ENCODE results near the gene FNDC8. TPM values are rescaled to one million over a fixed set of nuclear protein-coding genes. Genes with fewer than 3 reads are reported as not detected.

FNDC8 gene
- total and polyA plus RNA-seq, 9 of the 15 experiments (the other 6 are each of a cell fraction or from before 2014, with no cell fraction given), result 0.04 TPM; not detected in 8

DNA sequence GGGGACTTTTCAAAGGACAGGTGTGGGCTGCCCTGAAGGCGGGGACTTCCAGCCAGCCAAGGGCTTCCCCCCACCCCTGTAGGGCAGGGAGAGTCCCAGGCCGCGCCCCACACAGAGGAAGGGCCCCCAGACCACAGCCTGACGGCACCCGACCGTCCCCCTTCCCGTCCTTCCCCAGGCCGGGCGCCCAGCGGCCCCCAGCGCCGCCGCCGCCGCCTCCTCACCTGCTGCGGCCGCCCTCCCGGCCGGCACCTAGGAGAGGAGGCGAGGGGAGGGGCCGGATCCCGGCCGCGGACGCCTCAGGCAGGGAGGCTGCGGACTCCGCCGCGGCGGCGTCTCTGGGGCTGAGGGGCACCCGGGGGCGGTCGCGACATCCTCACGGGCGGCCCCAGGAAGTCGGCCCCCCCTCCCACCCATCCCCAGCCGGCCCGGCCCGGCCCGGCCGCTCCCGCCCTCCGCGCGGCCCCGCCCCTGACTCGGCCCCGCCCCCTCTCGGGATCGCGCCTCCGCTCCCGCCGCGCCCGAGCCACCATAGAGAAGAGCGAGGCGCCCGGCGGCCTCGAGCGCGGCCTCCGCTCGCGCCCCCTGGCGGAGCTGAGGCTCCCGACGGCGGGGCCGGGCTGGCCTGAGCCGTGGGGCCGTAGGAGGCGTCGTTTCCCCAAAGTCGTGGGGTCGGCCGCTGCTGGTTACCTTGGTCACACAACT, 32.4 kb upstream of the FNDC8 start (continued):
- TF ChIP-seq, protein P1, sequence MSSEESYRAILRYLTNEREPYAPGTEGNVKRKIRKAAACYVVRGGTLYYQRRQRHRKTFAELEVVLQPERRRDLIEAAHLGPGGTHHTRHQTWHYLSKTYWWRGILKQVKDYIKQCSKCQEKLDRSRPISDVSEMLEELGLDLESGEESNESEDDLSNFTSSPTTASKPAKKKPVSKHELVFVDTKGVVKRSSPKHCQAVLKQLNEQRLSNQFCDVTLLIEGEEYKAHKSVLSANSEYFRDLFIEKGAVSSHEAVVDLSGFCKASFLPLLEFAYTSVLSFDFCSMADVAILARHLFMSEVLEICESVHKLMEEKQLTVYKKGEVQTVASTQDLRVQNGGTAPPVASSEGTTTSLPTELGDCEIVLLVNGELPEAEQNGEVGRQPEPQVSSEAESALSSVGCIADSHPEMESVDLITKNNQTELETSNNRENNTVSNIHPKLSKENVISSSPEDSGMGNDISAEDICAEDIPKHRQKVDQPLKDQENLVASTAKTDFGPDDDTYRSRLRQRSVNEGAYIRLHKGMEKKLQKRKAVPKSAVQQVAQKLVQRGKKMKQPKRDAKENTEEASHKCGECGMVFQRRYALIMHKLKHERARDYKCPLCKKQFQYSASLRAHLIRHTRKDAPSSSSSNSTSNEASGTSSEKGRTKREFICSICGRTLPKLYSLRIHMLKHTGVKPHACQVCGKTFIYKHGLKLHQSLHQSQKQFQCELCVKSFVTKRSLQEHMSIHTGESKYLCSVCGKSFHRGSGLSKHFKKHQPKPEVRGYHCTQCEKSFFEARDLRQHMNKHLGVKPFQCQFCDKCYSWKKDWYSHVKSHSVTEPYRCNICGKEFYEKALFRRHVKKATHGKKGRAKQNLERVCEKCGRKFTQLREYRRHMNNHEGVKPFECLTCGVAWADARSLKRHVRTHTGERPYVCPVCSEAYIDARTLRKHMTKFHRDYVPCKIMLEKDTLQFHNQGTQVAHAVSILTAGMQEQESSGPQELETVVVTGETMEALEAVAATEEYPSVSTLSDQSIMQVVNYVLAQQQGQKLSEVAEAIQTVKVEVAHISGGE (CRISPR knock-in tag; IDR thresholded peaks at IDR 0.05), result no peak
- peak; percentile 12; the same call in 1 of the 2 replicates for TF ChIP-seq EP300 (IDR thresholded peaks at IDR 0.05; ENCODE audit: low read length)
- TF ChIP-seq, protein P2, sequence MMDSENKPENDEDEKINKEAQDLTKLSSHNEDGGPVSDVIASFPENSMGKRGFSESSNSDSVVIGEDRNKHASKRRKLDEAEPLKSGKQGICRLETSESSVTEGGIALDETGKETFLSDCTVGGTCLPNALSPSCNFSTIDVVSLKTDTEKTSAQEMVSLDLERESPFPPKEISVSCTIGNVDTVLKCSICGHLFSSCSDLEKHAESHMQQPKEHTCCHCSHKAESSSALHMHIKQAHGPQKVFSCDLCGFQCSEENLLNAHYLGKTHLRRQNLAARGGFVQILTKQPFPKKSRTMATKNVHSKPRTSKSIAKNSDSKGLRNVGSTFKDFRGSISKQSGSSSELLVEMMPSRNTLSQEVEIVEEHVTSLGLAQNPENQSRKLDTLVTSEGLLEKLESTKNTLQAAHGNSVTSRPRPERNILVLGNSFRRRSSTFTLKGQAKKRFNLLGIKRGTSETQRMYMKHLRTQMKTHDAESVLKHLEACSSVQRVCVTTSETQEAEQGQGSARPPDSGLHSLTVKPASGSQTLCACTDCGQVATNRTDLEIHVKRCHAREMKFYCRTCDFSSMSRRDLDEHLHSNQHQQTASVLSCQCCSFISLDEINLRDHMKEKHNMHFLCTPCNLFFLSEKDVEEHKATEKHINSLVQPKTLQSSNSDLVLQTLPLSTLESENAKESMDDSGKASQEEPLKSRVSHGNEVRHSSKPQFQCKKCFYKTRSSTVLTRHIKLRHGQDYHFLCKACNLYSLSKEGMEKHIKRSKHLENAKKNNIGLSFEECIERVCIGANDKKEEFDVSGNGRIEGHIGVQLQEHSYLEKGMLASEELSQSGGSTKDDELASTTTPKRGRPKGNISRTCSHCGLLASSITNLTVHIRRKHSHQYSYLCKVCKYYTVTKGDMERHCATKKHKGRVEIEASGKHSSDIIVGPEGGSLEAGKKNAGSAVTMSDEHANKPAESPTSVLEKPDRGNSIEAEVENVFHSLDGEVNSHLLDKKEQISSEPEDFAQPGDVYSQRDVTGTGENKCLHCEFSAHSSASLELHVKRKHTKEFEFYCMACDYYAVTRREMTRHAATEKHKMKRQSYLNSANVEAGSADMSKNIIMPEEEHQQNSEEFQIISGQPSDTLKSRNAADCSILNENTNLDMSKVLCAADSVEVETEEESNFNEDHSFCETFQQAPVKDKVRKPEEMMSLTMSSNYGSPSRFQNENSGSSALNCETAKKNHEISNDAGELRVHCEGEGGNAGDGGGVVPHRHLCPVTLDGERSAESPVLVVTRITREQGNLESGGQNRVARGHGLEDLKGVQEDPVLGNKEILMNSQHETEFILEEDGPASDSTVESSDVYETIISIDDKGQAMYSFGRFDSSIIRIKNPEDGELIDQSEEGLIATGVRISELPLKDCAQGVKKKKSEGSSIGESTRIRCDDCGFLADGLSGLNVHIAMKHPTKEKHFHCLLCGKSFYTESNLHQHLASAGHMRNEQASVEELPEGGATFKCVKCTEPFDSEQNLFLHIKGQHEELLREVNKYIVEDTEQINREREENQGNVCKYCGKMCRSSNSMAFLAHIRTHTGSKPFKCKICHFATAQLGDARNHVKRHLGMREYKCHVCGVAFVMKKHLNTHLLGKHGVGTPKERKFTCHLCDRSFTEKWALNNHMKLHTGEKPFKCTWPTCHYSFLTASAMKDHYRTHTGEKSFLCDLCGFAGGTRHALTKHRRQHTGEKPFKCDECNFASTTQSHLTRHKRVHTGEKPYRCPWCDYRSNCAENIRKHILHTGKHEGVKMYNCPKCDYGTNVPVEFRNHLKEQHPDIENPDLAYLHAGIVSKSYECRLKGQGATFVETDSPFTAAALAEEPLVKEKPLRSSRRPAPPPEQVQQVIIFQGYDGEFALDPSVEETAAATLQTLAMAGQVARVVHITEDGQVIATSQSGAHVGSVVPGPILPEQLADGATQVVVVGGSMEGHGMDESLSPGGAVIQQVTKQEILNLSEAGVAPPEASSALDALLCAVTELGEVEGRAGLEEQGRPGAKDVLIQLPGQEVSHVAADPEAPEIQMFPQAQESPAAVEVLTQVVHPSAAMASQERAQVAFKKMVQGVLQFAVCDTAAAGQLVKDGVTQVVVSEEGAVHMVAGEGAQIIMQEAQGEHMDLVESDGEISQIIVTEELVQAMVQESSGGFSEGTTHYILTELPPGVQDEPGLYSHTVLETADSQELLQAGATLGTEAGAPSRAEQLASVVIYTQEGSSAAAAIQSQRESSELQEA (IDR thresholded peaks at IDR 0.05; ENCODE audit: low read depth), result no peak
- peak; percentile 82 for TF ChIP-seq SP2 (IDR thresholded peaks at IDR 0.05; ENCODE audit: extremely low read depth, low read depth, low read length, poor library complexity, severe bottlenecking)
- TF ChIP-seq HCFC1 (IDR thresholded peaks at IDR 0.05; ENCODE audit: low read depth, low read length), result peak; percentile 64
- TF ChIP-seq CTBP1 (IDR thresholded peaks at IDR 0.05; ENCODE audit: borderline replicate concordance), result peak; percentile 16; the same call in 1 of the 2 replicates
- TF ChIP-seq, protein P3, sequence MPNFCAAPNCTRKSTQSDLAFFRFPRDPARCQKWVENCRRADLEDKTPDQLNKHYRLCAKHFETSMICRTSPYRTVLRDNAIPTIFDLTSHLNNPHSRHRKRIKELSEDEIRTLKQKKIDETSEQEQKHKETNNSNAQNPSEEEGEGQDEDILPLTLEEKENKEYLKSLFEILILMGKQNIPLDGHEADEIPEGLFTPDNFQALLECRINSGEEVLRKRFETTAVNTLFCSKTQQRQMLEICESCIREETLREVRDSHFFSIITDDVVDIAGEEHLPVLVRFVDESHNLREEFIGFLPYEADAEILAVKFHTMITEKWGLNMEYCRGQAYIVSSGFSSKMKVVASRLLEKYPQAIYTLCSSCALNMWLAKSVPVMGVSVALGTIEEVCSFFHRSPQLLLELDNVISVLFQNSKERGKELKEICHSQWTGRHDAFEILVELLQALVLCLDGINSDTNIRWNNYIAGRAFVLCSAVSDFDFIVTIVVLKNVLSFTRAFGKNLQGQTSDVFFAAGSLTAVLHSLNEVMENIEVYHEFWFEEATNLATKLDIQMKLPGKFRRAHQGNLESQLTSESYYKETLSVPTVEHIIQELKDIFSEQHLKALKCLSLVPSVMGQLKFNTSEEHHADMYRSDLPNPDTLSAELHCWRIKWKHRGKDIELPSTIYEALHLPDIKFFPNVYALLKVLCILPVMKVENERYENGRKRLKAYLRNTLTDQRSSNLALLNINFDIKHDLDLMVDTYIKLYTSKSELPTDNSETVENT (CRISPR knock-in tag; IDR thresholded peaks at IDR 0.05), result peak; percentile 46; the same call in 1 of the 2 replicates
- 0 out of 2 replicates have a peak, but pooled peaks have one; percentile 9 for TF ChIP-seq EGR1 (conservative IDR thresholded peaks at IDR 0.05)
- peak; percentile 36 for TF ChIP-seq KDM5B (IDR thresholded peaks at IDR 0.05; ENCODE audit: insufficient replicate concordance, low read depth, low read length)
- TF ChIP-seq NR1H2 (CRISPR knock-in tag; IDR thresholded peaks at IDR 0.05), result no peak
- TF ChIP-seq, protein P4, sequence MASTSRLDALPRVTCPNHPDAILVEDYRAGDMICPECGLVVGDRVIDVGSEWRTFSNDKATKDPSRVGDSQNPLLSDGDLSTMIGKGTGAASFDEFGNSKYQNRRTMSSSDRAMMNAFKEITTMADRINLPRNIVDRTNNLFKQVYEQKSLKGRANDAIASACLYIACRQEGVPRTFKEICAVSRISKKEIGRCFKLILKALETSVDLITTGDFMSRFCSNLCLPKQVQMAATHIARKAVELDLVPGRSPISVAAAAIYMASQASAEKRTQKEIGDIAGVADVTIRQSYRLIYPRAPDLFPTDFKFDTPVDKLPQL (IDR thresholded peaks at IDR 0.05; ENCODE audit: extremely low read depth, insufficient read length), result no peak
